Neural crest cell (in vitro differentiated cells): ENCODE results near the gene NINJ2. TPM values are rescaled to one million over a fixed set of nuclear protein-coding genes. Genes with fewer than 3 reads are reported as not detected.

Experiments
- DNase-seq: peaks from one replicate; pipeline ENCODE4 v3.0.0; 2021; ENCODE audit warnings: low read depth, mixed read lengths, low spot score
- H3K27ac Mint-ChIP-seq: one replicate; pipeline ENCODE4 v1.8.0; 2021; ENCODE audit warnings: mild to moderate bottlenecking, mixed read lengths; ENCODE audit not compliant: unreplicated experiment
- H3K27me3 Mint-ChIP-seq: 2 replicates; pipeline ENCODE4 v1.8.0; 2021; ENCODE audit warnings: low read depth, mild to moderate bottlenecking, mixed read lengths
- H3K36me3 Mint-ChIP-seq: 2 replicates; pipeline ENCODE4 v1.8.0; 2021; ENCODE audit warnings: low read depth, mild to moderate bottlenecking, mixed read lengths
- H3K4me1 Mint-ChIP-seq: 2 replicates; pipeline ENCODE4 v1.8.0; 2021; ENCODE audit warnings: mixed read lengths
- H3K4me3 Mint-ChIP-seq: one replicate; pipeline ENCODE4 v1.8.0; 2021; ENCODE audit warnings: mild to moderate bottlenecking, mixed read lengths
- H3K9me3 Mint-ChIP-seq: 2 replicates; pipeline ENCODE4 v1.8.0; 2021; ENCODE audit warnings: mixed read lengths
- CTCF ChIP-seq: fragments of 200-600 bp; sonication (generic); conservative IDR thresholded peaks from 2 replicates; pipeline ENCODE4 v1.5.0; 2021; ENCODE audit warnings: antibody characterized with exemption, mild to moderate bottlenecking
- total RNA-seq: library from RNA; stranded (reverse); gene quantifications from 2 replicates; pipeline ENCODE4 v1.2.1, GENCODE V29; 2021

The NINJ2 gene
- total RNA-seq, 1 donor from 2014 or later: 0.42 TPM

DNA sequence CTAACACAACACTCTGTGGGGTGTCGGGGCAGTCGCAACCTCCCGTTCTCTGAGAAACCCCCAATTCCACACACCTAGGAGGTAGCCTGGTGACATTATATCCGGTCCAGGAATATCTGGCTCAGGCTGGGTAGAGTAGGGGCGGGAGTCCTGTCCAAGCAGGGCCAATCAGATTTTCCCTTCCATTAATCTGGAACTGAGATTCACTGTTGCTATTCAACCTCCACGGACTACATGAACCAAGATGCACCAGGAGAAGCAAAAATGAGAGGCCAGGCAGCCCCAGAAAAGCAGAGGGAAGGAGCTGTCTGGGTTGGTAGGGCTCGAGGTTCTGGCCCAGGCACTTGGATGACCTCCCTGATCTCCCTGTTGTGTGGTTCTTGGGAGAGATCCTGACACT is 51.0 kb downstream of the NINJ2 start:
- Mint-ChIP-seq H3K27ac (no peak overlapping the region), H3K27me3 (no peaks in the 10 kb centered on the region), H3K9me3 (no peaks in the 10 kb centered on the region), H3K36me3 (no peaks in the 10 kb centered on the region), H3K4me1 (peaks cover 12% of the 10 kb centered on the region), H3K4me3 (no peak overlapping the region)
- no peak for DNase-seq
- TF ChIP-seq CTCF: no peak

DNA sequence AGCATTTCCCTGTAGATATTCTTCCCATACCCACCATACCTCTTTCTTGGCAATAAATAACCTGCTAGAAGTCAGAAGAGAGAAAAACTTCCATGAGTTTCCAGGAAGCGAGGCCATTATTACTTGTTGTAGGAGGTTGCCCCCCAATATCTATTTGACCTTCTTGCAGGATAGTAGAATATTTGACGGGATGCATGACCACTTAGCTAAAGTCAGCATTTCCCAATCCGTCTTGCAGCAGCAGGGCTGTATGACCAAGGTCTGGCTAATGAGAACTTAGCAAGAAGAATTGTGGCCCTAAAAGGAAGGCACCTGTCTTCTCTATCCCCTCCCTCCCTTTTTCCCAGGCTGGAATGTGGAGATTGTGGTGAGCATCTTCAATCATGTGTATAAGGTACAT is 51.5 kb downstream of the NINJ2 start:
- Mint-ChIP-seq H3K4me1 (peaks cover 10% of the 10 kb centered on the region), H3K36me3 (no peaks in the 10 kb centered on the region), H3K27ac (no peak overlapping the region), H3K9me3 (no peaks in the 10 kb centered on the region), H3K27me3 (no peaks in the 10 kb centered on the region), H3K4me3 (no peak overlapping the region)
- TF ChIP-seq CTCF: no peak
- no peak for DNase-seq

GRCh38 chr12:608921-609320 is 54.3 kb downstream of the NINJ2 start:
- no peak for DNase-seq
- Mint-ChIP-seq H3K27me3 (no peaks in the 10 kb centered on the region), H3K4me3 (no peak overlapping the region), H3K9me3 (no peaks in the 10 kb centered on the region), H3K36me3 (no peaks in the 10 kb centered on the region), H3K27ac (no peak overlapping the region), H3K4me1 (peaks cover 5% of the 10 kb centered on the region)
- no peak for TF ChIP-seq CTCF

DNA sequence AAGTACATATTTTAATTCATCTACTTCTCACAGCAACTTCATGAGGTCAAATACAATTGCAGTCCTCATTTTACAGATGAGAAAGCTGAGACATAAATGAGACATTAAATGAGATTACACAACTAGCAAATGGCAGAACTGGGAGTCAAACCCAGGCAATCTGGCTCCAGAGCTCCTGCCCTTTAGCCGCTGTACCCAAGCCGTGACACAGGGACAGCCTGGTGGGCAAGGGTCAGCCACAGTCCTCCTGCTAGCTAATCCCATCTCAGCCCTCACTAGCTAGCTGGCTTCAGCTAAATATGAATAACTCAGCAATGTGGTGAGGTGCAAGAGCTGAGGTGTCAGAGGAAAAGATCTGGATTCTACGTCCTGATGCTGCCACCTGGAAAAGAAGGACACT is 54.8 kb downstream of the NINJ2 start:
- H3K27me3 Mint-ChIP-seq: no peaks in the 10 kb centered on the region
- no peak for TF ChIP-seq CTCF
- H3K36me3 Mint-ChIP-seq: no peaks in the 10 kb centered on the region
- H3K9me3 Mint-ChIP-seq: no peaks in the 10 kb centered on the region
- no peak overlapping the region for H3K4me3 Mint-ChIP-seq
- DNase-seq: no peak
- H3K4me1 Mint-ChIP-seq: peaks cover 5% of the 10 kb centered on the region
- H3K27ac Mint-ChIP-seq: no peak overlapping the region

- no peak overlapping the region for H3K4me3 Mint-ChIP-seq
- H3K4me1 Mint-ChIP-seq: peaks cover 5% of the 10 kb centered on the region
- TF ChIP-seq CTCF: no peak
- no peak for DNase-seq
- H3K27me3 Mint-ChIP-seq: no peaks in the 10 kb centered on the region
- no peaks in the 10 kb centered on the region for H3K36me3 Mint-ChIP-seq
- H3K27ac Mint-ChIP-seq: no peak overlapping the region
- H3K9me3 Mint-ChIP-seq: no peaks in the 10 kb centered on the region
These were observed 55.7 kb downstream of the NINJ2 start for GRCh38 chr12:607541-608001.

DNA sequence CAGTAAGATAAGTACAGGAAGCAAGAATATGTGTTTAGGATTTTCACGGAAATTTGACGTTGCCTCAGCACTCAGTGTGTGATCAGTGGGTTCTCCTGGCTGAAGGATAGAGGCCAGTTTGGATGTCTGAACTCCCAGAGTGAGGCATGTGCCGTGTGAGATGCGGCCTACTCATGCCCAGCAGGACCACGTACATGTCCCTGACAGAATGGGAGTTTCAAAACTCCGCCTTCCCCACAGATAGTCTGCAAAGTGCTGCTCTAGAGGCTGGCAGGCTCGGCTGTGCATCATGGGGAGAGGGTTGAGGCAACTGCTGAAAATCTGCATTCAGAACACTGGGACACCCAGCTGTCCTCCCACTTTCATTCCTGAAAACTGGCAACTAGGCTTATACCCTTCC is 58.3 kb downstream of the NINJ2 start:
- Mint-ChIP-seq H3K4me1 (peaks cover 2% of the 10 kb centered on the region), H3K36me3 (no peaks in the 10 kb centered on the region), H3K27ac (no peak overlapping the region), H3K4me3 (no peak overlapping the region), H3K9me3 (no peaks in the 10 kb centered on the region), H3K27me3 (no peaks in the 10 kb centered on the region)
- DNase-seq: no peak
- TF ChIP-seq CTCF: no peak
